AG04450 (cell line): ENCODE results near the gene TMEM178A. TPM values are rescaled to one million over a fixed set of nuclear protein-coding genes. Genes with fewer than 3 reads are reported as not detected.

Source experiments
- CTCF ChIA-PET: fragments of 300-600, 350-600 bp; formaldehyde crosslinking; extraction: SDS; loops from one replicate; lab custom pipeline; 2022; ENCODE audit warnings: antibody characterized with exemption, inconsistent platforms; lab: Charles Lee
- POLR2A ChIA-PET: fragments of 350-600 bp; formaldehyde crosslinking; extraction: SDS; loops from one replicate; lab custom pipeline; 2021; ENCODE audit warnings: antibody characterized with exemption, inconsistent platforms; lab: Yijun Ruan, JAX
- DNase-seq: peaks from one replicate; pipeline ENCODE4 v3.0.0-alpha.2; 2011; ENCODE audit warnings: low read depth, low spot score
- H3K27ac ChIP-seq: one replicate; pipeline ENCODE4 v1.5.1; 2012; ENCODE audit warnings: low read depth, low read length, control low read depth
- H3K27me3 ChIP-seq: one replicate; pipeline ENCODE4 v1.6.0; 2012; ENCODE audit warnings: low read length; ENCODE audit not compliant: control insufficient read depth, insufficient read depth
- H3K4me3 ChIP-seq: 2 replicates; pipeline ENCODE4 v1.5.1; 2011; ENCODE audit warnings: mild to moderate bottlenecking, low read depth, low read length, control low read depth
- H3K9me3 ChIP-seq: 2 replicates; pipeline ENCODE4 v1.5.1; 2012; ENCODE audit warnings: low read length; ENCODE audit not compliant: control insufficient read depth, insufficient read depth
- CTCF ChIP-seq: IDR thresholded peaks from 2 replicates; pipeline ENCODE4 v1.5.1; 2011; ENCODE audit warnings: low read depth, low read length, control low read depth, inconsistent platforms
- polyA plus RNA-seq: library from polyadenylated mRNA; depleted of rRNA; stranded (reverse); fragments of >200 nt; gene quantifications from 2 replicates; pipeline ENCODE4 v1.2.3, GENCODE V29; 2011; rRNA removed

The TMEM178A gene
- polyA plus RNA-seq, 1 experiment: 1.1 TPM

DNA sequence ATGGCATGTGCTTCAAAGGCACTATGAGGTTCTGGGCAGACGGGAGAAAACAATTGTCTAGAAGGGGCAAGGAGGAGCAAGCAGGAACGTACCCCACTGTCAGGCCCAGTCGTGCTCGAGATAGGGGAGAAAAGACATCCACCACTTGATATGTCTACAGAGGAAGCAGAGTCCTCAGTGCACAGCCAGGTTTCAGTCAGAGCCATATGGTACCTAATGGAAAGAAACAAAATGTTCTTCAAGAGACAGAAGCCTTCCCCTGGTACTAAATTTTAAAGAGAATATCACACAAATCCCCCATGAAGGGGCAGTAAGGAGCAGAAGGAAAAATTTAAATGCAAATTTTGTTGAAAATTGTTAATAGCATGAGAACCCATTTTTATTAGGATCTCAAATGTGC, 91.4 kb downstream of the TMEM178A start:
- no peak for DNase-seq
- no peak for TF ChIP-seq CTCF
- Histone ChIP-seq H3K4me3 (no peak overlapping the region), H3K9me3 (no peaks in the 10 kb centered on the region), H3K27ac (no peak overlapping the region), H3K27me3 (no peaks in the 10 kb centered on the region)
- POLR2A ChIA-PET: no interaction called here
- CTCF ChIA-PET: no interaction called here

- H3K27ac ChIP-seq: no peak overlapping the region
- no peak for TF ChIP-seq CTCF
- POLR2A ChIA-PET: no interaction called here
- DNase-seq: no peak
- H3K27me3 ChIP-seq: no peaks in the 10 kb centered on the region
- H3K4me3 ChIP-seq: no peak overlapping the region
- CTCF ChIA-PET: interaction anchor here (1.3 kb wide), 1 partner anchor 76 kb away, joined by 3 read pairs; no protein-coding TSS in a partner anchor
- no peaks in the 10 kb centered on the region for H3K9me3 ChIP-seq
These were observed 96.7 kb downstream of the TMEM178A start for GRCh38 chr2:39762448-39762847.

Other genes with a start within 250 kb of the TMEM178A start
- gene MAP4K3, start 228.6 kb upstream of the TMEM178A start, polyA plus RNA-seq: 31.2 and 43.5 TPM in 2 replicates
- 7.4 and 11.7 TPM in 2 replicates for gene THUMPD2, start 113.3 kb downstream of the TMEM178A start, polyA plus RNA-seq